ENCODE measurements around the gene NME4.

DNA sequence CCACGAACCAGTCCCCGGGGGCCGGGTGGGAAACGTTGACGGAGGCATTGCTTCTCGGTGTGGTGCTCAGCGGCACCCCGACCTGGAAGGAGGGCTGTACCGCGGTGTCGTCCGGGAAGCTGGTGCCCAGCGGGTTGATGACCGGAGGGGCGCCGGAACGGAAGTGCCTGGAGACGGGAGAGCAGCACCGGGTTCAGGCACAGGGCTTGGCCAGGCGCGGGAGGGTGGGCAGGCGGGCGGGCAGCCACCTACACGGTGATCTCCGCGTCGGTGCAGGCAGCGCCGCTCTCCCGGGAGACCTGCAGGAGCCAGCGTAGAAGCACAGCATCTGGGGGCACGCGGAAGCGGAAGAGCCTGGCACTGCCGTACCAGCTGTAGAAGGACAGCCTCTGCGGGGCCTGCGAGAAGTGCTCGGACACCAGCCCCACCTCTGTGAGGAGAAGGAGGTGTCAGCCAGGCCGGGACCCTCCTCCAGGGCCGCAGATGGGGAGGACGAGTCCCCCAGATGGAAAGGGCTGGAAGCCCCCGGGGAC lies 19.5 kb upstream of the NME4 start:
- TF ChIP-seq, protein P1, sequence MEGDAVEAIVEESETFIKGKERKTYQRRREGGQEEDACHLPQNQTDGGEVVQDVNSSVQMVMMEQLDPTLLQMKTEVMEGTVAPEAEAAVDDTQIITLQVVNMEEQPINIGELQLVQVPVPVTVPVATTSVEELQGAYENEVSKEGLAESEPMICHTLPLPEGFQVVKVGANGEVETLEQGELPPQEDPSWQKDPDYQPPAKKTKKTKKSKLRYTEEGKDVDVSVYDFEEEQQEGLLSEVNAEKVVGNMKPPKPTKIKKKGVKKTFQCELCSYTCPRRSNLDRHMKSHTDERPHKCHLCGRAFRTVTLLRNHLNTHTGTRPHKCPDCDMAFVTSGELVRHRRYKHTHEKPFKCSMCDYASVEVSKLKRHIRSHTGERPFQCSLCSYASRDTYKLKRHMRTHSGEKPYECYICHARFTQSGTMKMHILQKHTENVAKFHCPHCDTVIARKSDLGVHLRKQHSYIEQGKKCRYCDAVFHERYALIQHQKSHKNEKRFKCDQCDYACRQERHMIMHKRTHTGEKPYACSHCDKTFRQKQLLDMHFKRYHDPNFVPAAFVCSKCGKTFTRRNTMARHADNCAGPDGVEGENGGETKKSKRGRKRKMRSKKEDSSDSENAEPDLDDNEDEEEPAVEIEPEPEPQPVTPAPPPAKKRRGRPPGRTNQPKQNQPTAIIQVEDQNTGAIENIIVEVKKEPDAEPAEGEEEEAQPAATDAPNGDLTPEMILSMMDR (IDR thresholded peaks at IDR 0.05) = no peak
- TF ChIP-seq POLR2A (IDR thresholded peaks at IDR 0.05) = no peak
